Stimulated activated CD4-positive, alpha-beta T cell treated with anti-CD3 and anti-CD28 coated beads, Interleukin-2, amount 100 ng/mL, for 48 hours (primary cell): Measurements from ENCODE around the gene EXOC1L.

Experiments
- DNase-seq, 2 donors: peaks; one replicate each; pipeline ENCODE4 v3.0.0-alpha.2; 2020

Gene EXOC1L, protein sequence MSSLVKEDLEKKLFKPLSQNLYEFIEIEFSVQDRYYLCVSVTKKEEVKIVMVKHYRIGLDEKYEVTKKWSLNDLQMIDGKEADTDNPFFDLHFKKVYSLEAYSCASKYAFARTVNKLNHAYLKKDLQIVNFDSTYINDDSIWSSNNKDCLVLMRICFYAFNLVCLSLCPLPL

DNA sequence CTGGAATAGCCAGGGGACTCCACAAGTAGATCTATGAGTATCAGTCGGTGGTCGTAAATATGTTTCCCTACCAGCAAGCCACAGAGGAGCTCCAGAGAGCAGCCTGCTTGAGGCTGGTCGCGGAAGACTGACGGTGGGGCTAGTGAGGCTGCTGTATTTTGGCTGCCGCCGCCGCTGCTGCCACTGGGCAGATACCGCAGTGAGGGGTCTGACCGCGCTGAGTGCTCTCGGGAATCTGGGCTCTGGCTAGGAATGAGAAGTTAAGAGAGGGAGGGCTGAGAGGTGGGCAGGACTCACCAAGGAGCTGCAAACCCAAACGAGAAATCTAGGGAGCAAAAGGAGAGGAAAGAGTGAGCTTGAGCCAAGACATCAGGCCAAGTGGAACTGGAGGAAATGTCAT, at the start of gene EXOC1L:
TSS of gene EXOC1L (plus strand) at position 157 of the 400 bp plus-strand sequence. CDS start at position 394, 237 bp downstream.
- DNase-seq: no peak

DNA sequence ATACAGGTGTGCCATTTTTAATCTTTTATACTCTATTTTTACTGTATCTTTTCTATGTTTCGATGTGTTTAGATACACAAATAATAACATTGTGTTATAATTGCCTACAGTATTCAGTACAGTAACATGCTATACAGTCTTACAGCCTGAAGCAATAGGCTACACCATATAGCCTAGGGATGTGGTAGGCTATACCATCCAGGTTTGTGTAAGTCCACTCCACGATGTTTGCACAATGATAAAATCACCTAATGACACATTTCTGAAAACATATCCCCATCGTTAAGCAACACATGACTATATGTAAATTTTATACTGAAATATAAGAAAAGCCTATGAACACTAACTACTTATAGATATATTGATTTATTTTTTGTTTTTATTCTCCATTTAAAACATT, 48.9 kb upstream of the EXOC1L start:
- DNase-seq: no peak

DNA sequence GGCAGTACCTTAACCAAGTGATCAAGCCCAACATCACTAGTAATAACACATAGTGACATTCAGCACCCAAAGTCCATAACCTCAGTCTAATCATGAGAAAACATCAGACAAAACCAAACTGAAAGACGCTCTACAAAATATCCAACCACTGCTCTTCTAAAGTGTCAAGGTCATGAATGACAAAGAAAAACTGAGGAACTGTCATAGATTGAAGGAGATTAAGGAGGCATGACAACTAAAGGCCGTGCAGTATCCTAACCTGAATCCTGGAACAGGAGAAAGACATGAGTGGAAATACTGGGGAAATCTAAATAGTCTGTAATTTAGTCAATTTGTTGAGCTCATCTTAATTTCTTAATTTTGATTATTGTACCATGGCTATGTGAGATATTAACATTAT, 38.2 kb upstream of the EXOC1L start:
- no peak for DNase-seq

DNA sequence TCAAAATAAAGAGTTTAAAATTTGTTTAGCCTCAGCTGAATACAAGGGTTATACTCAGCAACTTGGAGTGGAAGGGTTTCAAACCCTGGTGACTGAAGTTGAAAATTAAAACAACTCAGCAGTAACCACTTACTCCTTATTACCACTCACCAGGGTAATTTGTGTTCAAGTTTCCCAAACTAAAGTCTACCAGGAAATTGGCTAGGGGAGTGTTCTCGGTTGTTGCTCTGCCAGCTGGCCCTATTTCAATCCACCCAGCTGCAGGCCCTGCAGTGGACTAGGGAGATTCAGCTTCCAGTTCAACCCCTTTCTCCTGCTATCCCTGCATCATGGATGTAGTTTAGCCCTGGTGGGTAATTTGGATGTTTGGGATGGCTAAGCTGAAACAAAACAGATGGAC, 37.8 kb upstream of the EXOC1L start:
- DNase-seq: no peak

DNA sequence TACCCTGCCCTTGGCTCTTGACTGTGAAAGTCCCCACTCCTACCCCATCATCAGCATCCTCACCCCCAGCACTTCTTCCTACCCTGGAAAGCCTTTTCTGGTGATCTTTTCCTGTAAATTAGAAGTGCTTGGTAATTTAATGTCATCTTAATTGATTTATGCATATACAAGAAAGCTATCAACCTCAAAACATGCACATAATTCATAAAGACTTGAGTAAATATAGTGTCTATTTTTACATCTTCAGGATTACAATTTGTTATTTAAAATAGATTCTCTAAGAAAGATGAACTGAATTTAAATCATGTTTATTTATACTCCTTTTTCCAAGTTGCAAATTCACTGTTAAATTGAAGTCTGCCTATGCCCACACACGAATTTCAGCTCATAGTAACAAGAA, 36.0 kb upstream of the EXOC1L start:
- no peak for DNase-seq

DNA sequence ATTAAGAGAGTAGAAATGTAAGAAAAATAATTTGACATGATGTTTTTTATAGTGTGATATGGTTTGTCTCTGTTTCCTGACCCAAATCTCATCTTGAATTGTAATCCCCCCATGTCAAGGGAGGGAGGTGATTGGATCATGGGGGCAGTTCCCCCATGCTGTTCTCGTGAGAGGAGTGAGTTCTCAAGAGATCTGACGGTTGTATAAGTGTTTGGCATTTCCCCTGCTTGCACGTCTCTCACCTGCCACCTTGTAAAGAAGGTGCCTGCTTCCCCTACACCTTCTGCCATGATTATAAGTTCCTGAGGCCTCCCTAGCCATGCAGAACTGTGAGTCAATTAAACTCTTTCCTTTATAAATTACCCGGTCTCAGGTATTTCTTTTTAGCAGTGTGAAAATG, 34.8 kb upstream of the EXOC1L start:
- DNase-seq: no peak

DNA sequence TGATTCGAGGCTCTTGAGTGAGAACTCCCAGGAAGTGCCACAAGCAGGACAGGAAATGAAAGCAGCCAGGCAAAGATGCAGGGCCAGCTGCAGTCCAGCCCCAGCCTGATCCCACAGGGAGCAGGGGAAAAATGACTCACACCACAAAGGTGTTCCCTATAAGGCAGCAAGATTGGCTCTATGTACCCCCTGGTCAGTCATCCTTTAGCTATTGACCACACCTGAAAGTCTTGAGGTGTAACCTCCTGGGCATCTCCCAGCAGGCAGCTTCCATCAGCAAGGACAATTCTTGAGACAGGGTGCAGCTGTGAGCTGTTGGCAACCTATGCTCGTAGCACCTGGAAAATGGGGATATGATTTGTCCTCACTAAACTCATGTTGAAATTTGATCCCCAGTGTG, 27.9 kb upstream of the EXOC1L start:
- no peak for DNase-seq

DNA sequence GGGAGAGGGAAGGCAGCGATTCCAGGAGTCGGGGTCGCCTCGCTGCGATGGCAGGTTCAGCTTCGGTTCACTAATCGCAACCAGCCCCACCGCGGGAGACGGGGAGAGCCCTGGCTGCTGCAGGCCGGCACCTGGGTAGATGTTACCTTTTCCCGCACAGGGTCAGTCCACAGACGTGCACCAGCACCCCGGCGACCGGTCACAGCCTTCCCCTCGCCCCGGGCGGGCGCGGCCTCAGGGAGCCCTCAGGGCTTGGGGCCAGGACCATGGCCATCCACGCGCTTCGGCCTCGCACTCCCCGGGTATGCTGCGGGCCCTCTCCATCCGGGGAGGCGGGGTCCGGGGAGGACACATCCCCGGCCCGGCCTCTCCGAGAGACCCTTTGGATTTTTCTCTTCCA, 26.1 kb upstream of the EXOC1L start:
- DNase-seq: no peak

DNA sequence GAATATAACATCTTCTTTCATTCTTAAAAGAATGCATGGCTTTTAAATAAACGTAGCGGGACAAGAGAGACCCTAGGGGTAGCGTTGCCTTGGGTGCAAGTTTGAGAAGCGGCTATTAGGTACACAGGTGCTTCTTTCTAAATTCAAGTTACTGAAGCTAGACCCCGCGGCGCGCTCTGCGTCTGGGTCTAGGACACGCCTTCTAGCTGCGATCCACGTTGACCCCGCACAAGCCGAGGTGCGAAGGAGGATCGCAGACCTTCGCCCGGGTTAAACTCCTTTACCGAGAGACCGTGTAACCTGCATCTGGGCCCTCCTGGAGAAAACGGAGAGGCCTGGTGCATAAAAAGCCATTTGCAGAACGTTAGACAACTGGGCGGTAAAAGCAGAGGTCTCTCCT, 25.5 kb upstream of the EXOC1L start:
- DNase-seq: no peak

DNA sequence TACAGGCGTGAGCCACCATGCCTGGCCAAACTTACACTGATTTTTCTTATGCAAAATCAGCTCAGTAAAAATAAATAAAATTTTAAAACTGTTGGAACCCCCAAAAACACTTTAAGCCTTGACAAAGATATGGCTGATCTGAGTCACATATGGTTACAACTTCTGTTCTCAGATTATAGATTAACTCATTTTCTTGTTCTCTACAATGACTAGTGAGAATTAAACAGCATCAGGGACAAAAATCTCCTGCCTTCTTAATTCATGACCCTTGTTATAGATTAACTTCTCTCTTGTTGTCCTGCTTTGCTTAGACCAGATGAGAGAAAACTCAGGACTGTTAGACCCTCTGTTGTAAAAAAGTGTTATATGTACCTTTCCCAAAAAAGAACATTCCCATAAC, 24.2 kb upstream of the EXOC1L start:
- no peak for DNase-seq

DNA sequence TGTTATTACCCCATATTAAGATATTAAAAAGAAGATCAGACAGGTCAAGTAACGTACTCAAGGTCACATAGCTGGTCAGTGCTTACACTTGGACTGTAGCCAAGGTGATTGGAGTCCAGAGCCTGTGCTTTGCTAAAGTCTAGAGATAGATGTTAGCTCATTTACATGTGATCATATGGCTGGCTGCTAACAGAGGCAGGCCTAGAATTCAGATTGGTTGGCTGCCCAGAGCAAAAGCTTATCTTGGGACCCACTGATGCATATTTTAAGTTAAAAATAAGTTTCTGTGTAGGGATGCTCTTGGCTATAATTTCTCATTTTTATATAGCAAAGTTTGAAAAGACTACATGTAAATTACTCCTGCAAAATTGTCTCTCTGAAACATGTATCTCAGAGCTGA, 18.1 kb upstream of the EXOC1L start:
- no peak for DNase-seq

DNA sequence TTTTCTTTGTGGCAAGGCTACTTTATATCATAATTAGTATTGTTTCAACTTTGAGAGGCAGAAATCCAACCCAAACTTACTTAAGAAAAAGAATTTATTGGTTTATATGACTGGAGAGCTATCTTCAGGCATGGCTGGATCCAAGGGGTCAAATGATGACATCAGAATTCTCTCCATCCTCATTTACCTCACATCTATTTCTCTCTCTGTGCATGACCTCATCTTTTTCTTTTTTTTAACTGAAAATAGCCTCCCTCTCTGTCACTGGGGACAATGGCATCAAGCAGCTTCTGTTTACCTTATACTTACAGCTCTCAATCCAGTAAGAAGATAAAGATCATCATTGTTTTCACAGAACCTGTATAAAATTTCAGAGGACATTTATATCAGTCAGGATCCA, 12.0 kb upstream of the EXOC1L start:
- no peak for DNase-seq

DNA sequence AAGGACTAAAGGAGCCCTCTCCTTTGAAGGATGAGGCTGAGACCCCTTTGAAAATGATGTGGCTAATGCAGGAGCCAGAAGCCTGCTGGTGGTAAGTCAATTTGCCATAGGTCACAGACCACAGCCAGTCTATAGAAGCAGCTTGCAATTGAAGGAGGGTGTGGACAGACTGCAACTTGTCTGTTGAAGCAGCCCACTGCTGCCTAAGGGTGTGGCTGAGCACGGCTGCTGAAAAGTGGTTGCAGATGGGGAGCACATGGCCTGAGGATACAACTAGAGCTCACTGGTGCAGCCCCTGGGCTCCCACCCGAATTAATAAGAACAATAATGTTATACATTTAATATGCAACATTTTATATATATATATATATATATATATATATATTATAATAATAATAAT, 11.4 kb upstream of the EXOC1L start:
- no peak for DNase-seq

DNA sequence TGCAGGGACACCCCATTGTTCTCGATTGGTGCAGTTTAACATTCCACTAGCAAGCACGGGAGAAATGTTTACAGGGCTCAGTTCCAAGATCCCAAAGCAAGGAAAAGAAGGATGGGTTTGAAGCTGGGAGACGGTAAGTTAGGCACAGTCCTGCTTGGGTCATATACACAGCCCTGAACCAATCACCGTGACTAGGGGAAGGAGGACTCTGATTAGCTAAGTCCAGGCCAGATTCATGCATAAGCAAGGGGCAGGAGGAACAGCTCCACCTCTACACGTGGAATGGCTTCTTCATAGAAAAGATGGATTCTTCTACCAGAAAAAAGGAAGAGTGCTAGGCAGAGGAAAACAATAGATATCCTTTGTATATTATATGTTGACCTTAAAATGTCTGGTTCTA, 11.0 kb upstream of the EXOC1L start:
- DNase-seq: no peak

DNA sequence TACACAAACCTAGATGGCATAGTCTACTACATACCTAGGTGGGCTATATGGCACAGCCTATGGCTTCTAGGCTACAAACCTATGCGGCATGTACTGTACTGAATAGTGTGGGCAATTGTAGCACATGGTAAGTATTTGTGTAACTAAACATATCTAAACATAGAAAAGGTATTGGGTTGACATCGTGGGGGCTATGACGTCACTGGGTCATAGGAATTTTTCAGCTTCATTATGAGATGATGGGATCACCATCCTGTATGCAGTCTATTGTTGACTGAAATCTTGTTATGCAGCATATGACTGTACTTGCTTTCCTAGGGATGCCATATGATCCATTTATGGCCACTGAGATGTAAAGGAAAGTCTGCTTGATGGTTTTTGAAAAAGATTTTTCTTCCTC, 1.9 kb upstream of the EXOC1L start:
- no peak for DNase-seq

DNA sequence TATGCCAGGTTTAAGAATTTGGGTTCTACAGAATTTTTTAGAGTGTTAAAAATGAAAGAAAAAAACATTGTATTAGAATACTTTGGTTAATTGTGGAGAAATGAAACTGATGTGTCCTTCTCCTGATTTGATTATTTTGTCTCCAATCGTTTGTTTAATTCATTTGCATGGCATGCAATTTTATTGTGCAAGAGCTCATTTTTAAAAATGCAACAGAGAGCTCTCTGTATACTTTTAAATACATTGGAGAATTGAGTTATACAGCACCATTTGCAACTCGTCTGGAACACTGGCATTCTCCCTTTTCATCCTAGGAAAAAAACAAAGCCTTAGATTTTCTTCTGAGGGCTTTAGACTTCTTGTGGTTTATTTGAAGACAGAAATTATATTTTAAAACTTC, 689 bp downstream of the EXOC1L start:
- DNase-seq: no peak

DNA sequence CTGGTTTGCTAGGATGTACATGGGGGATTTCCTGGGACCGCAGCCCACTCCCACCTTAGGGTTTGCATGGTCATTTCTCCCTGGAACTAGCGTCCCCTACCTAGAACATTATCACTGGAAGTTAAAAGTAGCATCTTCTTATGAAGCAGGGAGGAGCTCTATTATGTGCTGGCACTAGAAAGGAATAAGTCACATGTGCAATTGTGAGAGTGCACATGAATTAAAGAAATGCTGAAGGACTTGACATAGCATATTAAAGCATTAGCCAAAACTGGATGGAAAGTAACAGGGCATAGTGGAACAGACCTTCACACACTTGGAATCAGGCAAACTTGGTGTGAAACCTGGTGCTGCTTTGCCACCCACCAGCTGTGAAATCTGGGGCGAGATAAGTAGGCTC, 2.7 kb downstream of the EXOC1L start:
- DNase-seq: no peak

DNA sequence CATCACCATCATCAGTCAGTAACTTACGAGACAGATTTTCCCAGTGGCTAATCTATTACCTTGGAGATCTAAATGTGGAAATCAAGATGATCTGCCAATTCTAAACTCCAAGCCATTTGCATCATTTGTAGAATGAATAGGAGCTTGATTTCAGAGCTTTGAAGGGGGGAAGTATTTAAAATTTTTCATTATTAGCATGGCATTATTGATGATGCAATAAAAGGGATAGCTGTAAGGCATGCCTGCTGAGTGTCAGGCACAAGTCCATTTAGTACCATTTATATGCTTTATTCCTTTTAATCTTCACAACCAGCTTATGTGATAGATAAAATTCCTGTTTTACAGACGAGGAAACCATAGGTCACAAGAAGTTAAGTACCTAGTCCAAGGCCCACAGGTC, 5.3 kb downstream of the EXOC1L start:
- DNase-seq: no peak

DNA sequence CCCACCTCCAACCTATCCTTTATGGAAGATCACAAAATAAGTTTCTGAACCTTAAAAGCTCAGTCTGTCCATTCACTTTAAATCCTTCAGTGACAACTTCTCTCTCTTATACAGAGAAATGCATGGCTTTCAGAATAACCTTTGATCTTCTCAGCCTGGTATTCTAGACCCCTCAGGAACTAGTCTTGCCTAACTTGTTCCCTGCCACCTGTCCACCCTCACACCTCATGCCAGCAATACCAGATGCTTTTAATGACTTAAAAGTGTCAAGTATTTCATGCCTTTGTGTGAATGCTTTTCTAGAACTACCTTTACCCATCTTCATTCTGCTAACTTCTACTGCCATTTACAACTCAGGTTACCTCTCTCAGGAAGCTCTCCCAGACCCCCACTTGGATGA, 7.4 kb downstream of the EXOC1L start:
- DNase-seq: no peak

DNA sequence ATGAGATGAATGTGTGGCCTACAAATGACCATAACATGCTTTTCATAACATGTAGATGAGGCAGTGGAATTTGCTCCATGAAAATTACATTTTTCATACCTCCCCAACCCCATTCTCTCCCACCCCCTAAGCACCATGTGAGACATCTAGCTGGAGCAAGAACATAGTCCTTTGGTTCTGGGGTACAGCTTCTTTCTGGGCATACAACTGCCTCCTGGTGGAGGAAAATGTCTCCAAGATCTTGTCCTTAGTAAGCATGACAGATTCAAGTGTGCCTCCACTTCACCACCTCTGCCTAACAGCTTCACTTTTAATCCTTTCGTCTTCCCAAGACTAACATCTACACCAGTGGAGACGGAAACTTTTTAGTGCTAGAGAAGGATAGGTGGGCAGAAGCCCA, 8.0 kb downstream of the EXOC1L start:
- no peak for DNase-seq

DNA sequence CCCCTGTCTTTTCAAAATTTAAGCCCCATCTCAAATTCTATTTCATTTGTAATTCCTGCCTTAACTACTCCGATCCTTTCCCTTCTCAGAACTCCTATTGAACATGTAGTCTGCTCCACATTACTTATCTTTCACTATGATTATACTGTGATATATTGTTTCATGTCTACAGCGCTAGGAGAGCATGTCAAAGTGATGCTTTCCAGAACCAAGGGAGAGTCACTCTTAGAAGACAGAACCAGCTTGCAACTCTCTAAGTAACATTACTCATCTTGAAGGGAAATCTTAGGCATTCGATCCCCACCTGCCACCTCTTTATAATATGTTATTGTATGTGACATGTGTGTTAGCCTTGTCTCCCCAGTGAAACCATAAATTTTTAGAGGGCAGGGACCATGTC, 10.5 kb downstream of the EXOC1L start:
- DNase-seq: no peak

DNA sequence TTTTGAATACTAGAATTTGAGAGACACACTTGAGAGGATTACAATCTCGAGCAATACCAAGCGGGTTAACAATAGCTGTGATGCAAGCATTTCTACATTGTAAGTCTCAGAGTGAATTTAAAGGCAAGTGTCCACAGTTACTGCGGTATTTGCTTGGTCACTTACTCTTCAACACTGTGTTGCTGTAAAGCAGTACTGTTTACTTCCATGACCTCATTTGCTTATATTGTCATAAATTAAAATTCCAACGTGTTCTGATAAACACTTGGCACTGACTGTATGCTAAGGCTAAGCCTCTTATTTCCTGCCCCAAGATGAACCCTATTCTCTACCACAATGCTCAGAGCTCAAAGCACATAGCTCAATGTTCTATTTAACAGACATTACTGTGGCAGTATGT, 11.1 kb downstream of the EXOC1L start:
- no peak for DNase-seq

DNA sequence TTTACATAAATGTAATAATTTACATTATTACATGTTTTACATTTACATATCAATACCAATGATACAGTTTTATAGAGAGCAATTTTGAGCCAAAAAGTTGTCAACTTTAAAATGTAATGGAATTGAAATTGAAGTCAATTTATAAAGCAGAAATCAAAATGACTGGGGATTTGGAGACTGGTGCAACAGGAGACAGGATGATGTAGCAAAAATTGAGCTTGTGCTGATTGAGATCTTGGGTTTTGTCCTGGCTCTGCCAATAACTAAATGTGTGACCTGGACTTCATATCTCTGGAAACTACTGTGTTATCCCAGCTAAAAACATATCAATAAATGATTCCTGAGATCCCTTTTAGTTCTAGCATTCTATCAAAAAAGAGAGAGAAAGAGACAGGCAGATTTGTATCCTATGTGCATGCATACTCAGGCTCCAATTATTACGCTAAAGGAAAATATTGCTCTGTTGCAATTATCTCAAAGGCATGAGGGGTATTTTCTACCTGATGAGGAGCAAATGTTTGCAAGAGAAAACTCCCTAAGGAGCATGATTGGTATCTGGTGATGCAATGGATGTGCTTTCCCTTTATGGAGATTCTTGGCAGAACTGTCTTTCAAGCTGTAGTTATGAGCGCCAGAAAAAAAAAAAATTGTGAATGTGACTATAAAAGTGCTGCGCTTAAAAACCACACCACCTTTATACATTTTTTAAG, 14.7 kb downstream of the EXOC1L start:
- DNase-seq: no peak

DNA sequence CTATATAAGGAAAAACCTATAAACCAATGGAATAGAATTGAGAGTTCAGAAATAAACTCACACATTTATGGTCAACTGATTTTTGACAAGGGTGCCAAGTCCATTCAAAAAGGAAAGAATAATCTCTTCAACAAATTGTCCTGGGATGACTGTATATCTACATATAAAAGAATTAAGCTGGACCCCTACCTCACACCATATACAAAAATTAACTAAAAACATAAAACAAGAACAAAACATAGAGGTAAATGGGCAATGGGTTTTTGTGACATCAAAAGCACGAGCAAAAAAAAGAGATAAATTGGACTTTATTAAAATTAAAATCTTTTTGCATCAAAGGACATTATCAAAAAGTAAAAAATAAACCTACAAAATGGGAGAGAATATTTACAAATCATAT, 18.3 kb downstream of the EXOC1L start:
- DNase-seq: no peak

DNA sequence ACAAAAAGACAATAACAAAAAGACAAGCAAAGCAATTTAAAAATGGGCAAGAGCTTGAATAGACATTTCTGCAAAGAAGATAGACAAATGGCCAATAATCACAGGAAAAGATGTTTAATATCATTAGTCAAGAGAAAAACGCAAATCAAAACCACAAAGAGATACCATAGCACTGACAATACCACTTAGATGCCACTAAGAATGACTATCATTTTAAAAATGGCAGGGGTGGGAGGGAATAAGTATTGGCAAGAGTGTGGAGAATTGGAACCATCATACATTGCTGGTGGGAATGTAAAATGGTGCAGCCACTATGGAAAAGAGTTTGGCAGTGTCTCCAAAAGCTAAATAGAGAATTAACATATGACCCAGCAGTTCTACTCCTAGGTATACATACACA, 18.8 kb downstream of the EXOC1L start:
- DNase-seq: no peak
